DMS 273 (cell line): ENCODE data around the gene TSPAN9.
A peak's percentile ranks its signal among the peaks of the same experiment; 100 is the strongest.

ENCODE experiments used
- DNase-seq: peaks from one replicate; lab custom pipeline; 2025; ENCODE audit not compliant: unreplicated experiment; lab: John Stamatoyannopoulos, UW

Gene TSPAN9

DNA sequence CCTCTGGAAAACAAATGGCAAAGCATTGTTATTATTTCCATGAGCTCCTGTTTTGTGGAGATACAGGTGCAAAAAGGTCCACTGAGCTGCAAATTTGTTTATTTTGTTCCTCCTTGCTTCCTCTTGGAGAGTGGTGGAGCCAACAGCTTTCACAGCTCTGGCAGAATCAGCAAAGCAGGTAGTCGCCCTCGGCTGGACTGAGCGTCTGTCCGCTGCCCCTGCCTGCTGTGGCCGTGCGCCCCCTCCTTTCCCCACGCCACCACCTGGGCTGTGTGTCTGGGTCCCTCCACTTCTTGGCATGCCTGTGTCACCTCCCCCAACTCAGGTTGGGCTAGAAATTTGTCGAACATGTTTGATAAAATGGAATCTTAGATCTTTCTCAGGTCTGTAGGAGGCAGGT, 188.2 kb downstream of the TSPAN9 start:
- DNase-seq = no peak

DNA sequence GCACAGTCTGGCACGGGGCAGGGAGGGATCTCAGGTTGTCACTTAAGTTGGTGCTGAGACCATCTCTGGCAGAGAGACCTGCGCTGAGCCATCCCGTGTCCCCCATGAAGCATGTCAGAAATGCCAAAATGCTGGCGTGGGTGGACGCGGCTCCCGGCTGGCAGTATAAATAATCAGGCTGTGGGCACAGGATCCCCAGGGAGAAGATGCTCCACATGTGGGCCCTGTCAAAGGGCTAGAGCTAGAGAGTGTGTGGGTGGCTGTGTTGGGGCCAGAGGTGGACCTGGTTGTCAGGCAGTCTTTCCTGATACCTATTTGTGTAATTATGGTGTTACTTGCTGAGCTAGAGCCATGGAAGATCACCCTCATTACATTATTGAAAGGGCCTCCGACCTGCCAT, 189.5 kb downstream of the TSPAN9 start:
- no peak for DNase-seq

DNA sequence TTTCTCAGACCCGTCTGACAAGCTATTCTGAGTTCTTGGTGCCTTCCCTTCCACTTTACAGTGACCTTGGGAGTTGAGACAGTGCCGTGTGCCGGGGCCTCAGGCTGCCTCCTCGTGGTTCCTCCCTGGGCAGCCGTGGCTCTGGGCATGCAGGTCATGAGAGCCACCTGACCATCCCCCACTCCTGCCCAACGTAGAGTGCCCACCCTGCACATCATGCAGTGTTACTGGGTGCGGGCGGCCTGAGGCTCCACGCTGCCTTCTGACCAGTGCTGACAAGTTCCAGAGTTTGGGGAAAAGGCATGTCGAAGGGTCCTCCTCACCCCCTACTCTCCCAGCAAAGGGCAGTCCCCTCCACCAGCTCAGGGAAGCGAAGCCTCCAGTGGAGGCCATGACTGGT, 190.5 kb downstream of the TSPAN9 start:
- DNase-seq = no peak

DNA sequence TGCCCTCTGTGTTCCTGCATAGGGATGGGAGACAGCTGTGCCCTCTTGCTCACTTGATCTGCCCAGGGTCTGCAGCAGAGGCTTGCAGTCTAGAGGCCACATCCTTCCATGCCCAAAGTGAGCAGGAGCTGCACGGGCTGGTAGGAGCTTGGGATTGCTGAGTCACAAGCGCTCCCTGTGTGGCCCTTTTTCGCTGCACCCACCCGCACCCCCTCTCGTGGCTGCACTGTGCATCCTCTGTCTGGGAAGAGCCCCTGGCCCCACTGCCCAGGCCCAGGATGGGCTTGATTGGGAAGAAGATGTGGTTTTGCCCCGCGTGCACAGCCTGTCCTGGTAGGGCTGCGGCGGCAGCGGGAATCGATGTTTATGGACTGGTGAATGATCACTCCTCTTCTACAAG, 192.4 kb downstream of the TSPAN9 start:
- DNase-seq = no peak

DNA sequence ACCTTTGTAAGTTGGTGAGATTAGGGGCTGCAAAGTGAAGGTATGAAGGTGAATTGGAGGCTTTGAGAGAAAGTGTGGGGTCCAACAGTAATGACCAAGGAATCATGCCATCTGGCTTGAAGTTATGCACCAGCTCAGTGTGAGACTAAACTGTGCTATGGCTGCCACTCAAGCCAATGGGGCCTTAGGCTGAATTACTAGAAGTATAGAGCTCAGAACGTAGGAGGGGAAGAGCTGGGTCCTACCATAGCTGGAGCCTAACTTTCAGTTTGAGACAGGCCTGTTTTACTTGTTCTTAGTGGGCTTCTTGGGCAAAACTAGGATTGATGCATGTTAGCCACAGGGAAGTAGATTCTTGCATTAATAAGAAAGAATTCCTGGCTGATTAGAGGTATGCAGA, 194.0 kb downstream of the TSPAN9 start:
- no peak for DNase-seq

DNA sequence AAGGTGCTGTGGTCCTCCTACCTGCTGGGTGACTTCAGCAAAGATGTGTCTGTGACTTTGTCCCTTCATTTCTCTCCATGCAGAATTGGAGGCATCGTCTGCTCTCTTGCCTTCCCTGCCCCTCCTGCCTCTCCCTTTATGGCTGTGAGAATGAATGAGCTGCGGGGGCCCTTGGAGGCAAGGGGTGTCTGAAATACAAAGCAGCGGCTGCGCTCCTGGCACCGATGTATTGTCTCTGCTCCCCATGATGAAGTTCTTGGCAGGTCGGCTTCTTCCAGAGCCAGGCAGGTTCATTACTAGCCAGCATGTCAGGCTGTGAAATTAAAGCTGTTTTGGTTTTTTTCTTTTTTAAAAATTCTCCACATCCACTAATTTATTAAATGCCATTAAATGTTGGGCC, 194.5 kb downstream of the TSPAN9 start:
- no peak for DNase-seq

DNA sequence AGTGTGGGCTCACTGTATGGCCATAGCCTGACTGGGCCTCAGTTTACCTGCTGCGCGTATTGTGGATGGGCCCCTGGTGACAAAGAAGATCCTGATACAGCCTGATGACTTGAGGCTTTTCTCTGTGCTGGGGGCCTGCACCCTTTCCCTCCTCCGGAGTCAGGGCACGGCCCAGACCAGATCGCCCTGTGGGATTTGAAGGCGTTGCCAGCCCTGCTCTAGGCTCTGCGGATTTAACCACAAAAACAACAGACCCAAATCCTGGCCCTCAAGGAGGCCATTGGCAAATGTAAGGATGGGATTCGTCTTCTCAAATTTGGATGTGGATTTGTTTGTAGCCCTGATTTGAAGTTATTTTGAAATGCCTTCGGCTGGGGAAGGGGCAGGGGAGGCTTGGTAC, 195.8 kb downstream of the TSPAN9 start:
- DNase-seq = no peak

DNA sequence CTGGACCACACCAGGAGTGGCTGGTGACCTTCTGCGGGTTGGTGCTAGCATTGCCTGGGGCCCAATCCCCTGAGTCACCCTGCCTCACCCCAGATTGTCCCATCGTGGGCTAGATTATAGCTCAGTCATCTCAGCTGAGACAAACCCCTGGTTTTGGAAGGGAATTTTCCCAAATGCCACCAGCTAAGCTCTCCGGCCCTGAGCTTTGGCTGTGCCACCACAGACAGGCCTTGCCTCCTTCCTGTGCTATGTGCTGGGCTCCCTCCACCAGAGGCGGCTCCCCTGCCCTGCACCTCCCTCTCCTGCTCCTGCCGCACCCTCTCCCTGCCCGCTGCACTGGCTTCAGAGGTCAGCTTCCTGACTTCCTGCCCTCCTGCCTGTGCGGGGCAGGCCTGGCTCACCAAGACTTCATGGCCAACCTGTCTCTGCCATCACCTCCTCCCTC, 196.3 kb downstream of the TSPAN9 start:
- DNase-seq = peak; percentile 15

DNA sequence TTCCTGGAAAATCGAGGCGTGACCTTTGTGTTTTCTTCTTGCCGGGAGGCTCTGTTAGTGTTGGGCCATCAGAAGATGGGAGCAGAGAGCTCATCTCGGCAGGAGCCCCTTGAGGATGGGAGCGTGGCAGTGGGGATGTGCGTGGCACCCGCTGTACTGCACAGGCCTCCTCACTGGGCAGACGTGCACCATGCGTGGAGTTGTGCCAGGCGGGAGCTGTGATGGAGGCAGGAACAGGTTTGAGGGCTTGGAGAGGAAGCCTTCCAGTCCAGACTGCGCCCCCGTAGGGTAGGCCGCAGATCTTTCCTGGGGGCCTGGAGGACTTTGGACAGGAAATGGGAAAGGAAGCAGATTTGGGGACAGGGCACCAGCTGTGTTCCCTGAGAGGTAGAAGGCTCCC, 197.5 kb downstream of the TSPAN9 start:
- DNase-seq = no peak

DNA sequence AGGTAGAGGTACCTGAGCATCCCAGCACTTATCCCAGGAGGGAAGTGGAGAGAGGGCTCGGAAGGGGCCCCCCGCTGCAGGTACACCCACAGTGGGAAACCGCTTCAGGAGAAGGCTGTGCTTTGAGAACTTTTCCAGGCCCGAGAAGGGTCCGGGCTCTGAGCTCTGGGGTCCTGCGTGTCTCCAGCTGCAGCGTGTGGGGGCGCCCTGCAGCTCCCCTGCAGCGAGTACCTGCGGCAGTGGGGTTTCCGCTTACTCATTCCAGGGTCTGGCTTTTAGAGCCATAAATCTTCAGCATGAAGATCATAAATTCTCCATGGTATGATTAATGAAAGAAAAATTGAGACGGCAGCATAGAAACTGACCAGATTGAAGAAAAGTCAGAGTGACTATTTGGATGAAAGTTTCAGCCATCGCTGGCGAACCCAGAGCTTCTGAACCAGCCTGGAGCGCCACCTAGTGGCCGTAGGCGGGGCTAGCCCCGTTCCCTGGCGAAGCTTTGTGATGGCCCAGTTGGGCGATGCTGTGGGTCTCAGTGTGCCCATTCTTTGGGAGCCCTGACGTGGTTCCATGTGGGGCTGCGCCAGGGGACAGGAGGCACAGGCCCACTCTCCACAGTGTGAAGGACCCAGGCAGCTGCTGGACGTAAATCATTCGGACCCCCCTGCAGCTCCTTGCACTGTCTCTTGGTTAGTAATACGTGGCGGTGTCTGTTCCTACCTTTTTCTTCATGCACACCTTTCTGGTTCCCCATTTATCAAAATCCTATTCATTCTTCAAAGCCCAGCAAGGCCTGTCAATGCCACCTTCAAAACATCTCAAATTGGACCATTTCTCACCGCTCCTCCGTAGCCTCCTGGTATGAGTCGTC, 198.2 kb downstream of the TSPAN9 start:
- peak; percentile 82 for DNase-seq

DNA sequence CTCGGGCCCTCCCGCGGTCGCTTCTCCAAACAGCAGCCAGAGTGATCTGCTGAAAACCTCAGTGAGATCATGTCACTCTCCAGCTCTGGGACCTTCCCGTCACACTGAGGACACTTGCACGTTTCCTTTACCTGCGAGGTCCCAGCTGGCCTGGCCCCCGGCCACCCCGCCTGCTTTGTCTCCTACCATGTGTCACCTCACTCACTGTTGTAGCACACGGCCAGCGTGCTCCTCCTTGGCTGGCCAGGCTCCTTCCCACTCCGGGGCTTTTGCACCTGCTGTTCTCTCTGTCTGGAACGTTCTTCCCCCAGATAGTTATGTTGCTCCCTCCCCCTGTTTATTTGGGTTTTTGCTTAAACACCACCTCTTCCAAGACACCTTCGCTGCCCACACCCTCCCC, 199.0 kb downstream of the TSPAN9 start:
- no peak for DNase-seq

DNA sequence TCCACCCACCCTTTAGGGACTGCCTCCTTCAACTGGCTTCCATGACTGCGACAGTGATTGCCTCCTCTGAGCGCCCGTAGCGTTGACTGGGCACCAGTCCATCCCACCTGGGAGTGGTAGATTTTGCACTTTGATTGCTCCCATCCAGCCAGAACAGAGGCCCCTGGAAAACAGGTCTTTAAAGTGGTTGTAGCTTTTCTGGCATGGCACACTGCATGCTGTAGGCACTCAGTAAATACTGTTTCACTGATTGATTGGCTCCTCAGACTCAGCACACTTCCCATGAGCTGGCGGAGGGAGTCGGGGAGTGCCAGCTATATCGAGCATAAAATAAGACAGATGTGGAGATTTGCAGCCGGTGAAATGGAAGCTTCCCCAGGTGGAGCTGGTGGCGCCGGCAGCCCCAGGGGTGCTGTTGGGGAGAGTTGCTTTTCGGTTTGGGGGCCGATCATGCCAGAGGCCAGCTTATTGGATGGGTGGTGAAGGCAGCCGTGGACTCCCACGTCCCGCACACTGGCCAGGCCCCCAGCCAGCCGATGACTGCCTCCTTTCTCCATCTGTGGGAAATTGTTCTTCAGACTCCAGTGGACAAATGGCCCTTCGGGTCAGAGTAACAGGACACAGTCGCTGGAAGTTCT, 200.2 kb downstream of the TSPAN9 start:
- no peak for DNase-seq

DNA sequence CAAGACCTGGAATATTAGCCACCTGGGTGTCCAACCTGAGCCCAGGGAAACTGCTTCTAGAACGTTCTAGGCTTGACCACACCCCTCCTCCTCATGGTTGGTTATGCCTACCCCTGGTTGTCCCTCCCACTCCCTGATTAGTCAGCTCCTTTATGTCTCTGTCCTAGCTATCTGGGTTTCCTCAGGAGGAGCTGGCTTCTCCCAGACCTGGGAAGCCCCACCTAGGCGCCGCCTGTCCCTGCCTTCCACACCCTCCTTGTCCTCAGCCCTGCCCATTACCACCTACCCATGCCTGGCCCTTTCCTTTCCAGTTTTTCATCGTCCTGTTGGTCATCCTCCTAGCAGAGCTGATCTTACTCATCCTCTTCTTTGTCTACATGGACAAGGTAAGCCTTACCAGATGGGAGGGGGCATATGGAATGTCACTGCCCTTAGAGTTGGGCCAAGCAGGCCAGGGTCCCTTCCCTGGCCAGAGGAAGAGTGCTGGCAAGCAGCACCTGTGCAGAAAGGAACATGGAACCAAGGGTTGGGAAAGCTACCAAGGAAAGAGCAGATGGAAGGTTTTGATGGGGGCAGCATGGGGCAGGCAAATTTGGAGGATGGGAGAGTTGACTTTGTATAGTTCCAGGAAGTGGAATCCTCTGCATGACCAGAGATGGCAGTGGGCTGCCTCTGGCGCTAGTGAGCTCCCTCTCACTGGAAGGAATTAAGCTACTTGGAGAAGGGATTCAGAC, 201.7 kb downstream of the TSPAN9 start:
- no peak for DNase-seq

DNA sequence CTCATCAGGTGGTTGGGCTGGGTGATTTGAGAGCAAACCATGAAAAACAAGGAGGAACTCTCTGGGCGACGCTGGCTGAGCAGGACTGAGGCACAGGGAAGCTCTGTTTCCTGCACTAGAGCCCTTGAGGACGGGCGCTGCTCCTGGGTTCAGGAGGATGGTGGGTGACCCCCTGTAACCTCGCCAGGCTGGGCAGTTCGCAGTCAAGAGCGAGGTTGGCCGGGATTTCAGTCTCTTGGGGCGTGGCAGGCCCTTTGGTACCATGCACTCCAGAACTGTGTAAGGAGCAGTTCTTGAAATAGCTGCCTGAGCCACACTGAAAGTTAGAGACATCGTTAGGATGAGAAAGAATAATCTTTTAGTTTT, 202.2 kb downstream of the TSPAN9 start:
- no peak for DNase-seq

DNA sequence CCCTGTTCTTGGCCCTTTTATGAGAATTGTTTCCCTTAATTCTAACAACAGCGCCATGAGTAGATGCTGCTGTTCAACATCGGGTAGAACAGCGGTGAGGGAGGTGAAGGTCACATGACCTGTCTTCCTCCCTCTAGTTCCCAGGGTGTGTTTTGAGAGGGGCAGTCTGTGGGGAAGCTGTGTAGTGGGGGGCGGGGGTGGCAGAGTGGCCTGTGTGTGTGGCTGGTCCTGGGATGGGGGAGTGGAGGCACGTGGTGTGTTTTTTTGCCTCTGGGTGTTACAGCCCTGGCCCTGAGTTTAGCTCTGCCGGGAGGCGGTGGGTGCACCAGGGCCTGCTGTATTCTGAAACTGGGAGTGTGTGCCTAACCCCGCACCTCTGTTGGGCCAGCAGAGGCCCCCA, 202.7 kb downstream of the TSPAN9 start:
- no peak for DNase-seq

DNA sequence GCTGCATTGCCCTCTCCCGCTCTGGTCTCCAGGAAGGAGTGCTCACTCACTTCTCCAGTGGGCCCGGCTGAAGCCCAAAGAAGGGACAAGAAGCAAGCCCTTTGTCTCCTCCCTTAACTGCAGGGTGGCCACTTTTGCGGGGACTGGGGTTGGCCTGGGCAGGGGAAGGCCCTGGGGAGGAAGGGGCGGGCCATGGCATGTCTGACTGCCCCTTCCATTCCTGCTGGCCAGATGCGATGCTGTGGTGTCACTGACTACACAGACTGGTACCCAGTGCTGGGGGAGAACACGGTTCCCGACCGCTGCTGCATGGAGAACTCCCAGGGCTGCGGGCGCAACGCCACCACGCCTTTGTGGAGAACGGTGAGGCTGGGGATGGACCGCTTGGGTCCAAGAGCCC, 203.8 kb downstream of the TSPAN9 start:
- no peak for DNase-seq

DNA sequence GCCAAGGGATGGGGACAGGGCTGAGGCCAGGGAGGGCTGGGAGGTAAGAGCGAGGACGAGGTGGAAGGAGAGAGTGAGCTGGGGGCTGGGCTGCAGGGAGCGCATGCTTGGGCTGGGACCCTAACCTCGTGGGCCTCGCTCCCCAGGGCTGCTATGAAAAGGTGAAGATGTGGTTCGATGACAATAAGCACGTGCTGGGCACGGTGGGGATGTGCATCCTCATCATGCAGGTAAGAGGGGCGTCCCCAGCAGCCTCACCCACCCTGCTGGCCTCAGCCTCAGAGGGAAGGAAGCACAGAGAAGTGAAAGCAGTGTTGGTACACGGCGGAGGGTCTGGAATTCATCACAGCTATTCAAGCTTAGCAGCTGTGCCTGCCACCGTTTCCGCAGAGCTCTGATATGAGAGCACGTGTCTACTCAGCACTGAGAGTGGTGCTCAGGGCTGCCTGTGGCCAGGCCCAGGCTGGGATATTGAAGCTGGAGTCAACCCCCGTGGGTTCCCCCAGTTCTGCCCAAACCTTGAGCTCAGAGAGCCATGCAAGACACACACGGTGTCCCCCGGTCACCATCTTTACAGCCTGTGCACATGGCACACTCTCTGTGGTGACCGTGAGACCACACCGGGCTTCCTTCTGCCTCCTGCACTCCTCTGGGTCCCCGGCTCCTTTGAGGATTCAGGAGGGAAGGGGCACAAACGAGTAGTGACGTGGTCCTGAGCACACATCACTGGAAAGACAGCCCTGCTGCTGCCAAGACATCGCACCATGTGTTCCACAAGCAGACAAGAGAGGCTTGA, 204.6 kb downstream of the TSPAN9 start:
- no peak for DNase-seq

DNA sequence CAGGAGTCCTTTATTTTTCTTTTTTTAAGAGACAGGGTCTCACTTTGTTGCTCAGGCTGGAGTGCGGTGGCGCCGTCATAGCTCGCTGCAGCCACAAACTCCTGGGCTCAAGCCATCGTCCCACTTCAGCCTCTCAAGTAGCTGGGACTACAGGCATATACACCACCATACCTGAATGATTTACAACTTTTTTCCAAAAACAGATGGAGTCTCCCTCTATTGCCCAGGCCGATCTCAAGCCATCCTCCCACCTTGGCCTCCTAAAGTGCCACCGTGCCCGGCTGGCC, 205.1 kb downstream of the TSPAN9 start:
- no peak for DNase-seq

DNA sequence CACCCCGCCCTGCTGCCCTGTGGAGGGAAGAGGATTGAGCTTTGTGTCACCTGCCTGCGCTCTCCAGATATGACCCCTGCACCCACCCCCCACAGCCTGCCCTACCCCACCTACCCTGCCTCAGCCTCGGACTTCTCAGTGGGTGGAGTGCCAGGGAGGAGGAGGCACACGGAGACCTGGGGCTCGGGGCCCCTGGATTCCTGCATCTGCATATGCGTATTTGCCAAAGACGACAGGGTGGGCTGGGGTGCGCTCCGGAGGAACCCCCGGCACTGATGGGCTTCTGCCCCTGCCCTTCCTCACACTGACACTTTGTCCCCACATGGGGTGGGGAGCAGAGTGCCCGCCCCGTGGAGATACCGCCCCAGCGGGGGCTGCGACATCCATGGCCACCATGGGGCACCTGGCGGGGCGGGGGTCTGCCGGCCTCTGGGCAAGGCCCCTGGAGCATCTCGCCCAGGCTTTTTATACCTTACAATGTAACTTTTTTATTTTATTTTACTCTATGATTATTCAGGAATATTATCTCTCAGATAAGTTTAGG, 206.0 kb downstream of the TSPAN9 start:
- DNase-seq = no peak

DNA sequence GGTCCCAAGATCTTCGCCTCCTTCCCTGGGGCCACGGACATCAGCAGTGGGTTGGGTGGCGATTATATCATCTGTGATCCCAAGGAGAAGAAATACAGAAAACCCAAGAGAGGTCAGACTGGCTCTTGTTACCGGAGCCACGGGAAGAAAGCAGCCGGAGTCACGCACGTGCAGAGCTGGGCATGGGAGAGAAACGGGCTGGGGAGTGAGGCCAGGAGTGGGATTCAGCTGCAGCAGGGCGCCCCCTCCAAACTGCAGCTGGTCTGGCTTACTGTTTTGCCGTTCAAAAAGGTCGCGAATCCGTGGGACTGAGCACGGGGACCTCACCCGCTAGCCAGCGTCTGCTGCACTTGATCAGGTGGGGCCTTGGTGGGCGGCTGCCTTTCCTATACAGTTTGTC, 207.2 kb downstream of the TSPAN9 start:
- DNase-seq = no peak

DNA sequence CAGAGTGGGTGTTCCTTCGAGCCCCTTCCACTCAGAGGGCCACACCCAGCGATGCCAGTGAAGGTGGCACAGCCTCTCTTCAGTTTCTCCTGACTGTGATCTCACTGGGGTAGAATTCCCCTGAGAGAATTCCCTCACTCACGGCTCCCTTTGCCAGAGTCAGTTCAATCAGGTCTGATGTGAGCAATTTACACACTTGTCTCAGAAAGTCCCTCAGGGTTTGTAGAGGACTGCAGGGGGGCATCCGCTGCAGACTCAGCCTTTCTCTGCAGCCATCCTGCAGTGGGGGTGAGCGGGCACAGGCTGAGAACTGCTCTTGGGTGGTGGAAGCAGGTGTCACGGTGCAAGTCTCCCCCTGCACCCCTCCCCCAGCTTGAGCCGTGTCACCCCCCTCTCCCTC, 208.4 kb downstream of the TSPAN9 start:
- DNase-seq = no peak
